PC-3 (cell line): Measurements from ENCODE around the gene RNF144B.

Experiments
- EZH2phosphoT487 ChIP-seq: fragments of 300-600 bp; sonication (generic); IDR thresholded peaks from 2 replicates; pipeline ENCODE4 v1.6.1; 2018; ENCODE audit warnings: mild to moderate bottlenecking, antibody characterized with exemption, low read length, borderline replicate concordance
- TF ChIP-seq, protein P1 (sequence below): fragments of 300-600 bp; sonication (generic); conservative IDR thresholded peaks from 2 replicates; pipeline ENCODE4 v1.5.1; 2017; ENCODE audit warnings: antibody characterized with exemption, low read depth, mild to moderate bottlenecking, low read length

DNA sequence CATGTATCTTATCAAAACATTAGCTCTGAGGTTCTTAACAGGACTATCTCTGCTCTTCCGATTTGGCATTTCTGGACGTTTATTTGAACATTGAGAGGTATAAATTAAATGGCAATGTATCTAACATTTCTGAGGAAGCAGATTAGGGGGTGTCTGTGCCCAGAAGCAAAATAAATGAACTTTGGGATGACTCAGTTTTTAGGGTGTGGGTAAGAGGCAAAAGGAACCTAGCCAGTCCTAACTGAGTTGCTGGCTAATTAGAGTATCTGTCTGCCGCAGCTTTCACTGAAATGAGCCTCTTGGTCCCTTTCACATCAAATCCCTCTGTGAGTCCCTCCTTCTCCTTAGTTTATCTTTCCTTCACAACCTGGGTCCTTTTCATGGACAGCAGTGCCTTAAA is 1.1 kb downstream of the RNF144B start:
- TF ChIP-seq, protein P1, sequence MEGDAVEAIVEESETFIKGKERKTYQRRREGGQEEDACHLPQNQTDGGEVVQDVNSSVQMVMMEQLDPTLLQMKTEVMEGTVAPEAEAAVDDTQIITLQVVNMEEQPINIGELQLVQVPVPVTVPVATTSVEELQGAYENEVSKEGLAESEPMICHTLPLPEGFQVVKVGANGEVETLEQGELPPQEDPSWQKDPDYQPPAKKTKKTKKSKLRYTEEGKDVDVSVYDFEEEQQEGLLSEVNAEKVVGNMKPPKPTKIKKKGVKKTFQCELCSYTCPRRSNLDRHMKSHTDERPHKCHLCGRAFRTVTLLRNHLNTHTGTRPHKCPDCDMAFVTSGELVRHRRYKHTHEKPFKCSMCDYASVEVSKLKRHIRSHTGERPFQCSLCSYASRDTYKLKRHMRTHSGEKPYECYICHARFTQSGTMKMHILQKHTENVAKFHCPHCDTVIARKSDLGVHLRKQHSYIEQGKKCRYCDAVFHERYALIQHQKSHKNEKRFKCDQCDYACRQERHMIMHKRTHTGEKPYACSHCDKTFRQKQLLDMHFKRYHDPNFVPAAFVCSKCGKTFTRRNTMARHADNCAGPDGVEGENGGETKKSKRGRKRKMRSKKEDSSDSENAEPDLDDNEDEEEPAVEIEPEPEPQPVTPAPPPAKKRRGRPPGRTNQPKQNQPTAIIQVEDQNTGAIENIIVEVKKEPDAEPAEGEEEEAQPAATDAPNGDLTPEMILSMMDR: no peak
- no peak for TF ChIP-seq EZH2phosphoT487
